WTC11 (cell line): ENCODE measurements around the gene RSPO3. TPM values are rescaled to one million over a fixed set of nuclear protein-coding genes. Genes with fewer than 3 reads are reported as not detected.

Experiments
- ATAC-seq: fragments of 200-7000 bp; cut with Tn5 transposase; 2 replicates; pipeline ENCODE4 v1.10.0; 2021; ENCODE audit warnings: mild to moderate bottlenecking, moderate library complexity
- CTCF ChIA-PET: fragments of 300-600 bp; sonication (Branson Sonifier 250); formaldehyde crosslinking; loops from one replicate; lab custom pipeline; 2021; ENCODE audit warnings: antibody characterized with exemption; lab: Charles Lee
- POLR2A ChIA-PET: fragments of 350-600 bp; sonication (Branson Sonifier 250); formaldehyde crosslinking; loops from one replicate; lab custom pipeline; 2021; ENCODE audit warnings: antibody characterized with exemption; lab: Charles Lee
- DNase-seq: peaks from one replicate; pipeline ENCODE4 v3.0.0; 2021; ENCODE audit warnings: low spot score
- H3K27ac Mint-ChIP-seq: 2 replicates; pipeline ENCODE4 v1.8.0; 2021; ENCODE audit warnings: mixed read lengths
- H3K27me3 Mint-ChIP-seq: 2 replicates; pipeline ENCODE4 v1.8.0; 2021; ENCODE audit warnings: low read depth, mild to moderate bottlenecking, moderate library complexity, mixed read lengths
- H3K36me3 Mint-ChIP-seq: 2 replicates; pipeline ENCODE4 v1.8.0; 2021; ENCODE audit warnings: mixed read lengths
- H3K4me1 Mint-ChIP-seq: 2 replicates; pipeline ENCODE4 v1.8.0; 2022; ENCODE audit warnings: mixed read lengths
- H3K4me3 Mint-ChIP-seq: 2 replicates; pipeline ENCODE4 v1.8.0; 2021; ENCODE audit warnings: mild to moderate bottlenecking, moderate library complexity, mixed read lengths
- H3K9me3 Mint-ChIP-seq: 2 replicates; pipeline ENCODE4 v1.8.0; 2021; ENCODE audit warnings: mixed read lengths
- ATF1 ChIP-seq: sonication (generic); formaldehyde crosslinking; IDR thresholded peaks from 2 replicates; pipeline ENCODE4 v1.8.1; 2023; ENCODE audit warnings: mild to moderate bottlenecking, moderate library complexity, missing genetic modification reagents
- ATF6 ChIP-seq: sonication (generic); formaldehyde crosslinking; IDR thresholded peaks from 2 replicates; pipeline ENCODE4 v1.8.1; 2023; ENCODE audit warnings: mild to moderate bottlenecking, missing genetic modification reagents
- E2F1 ChIP-seq: sonication (generic); formaldehyde crosslinking; IDR thresholded peaks from 2 replicates; pipeline ENCODE4 v1.8.0; 2022; ENCODE audit warnings: mild to moderate bottlenecking, missing genetic modification reagents
- E2F5 ChIP-seq: sonication (generic); formaldehyde crosslinking; IDR thresholded peaks from 2 replicates; pipeline ENCODE4 v1.8.1; 2022; ENCODE audit warnings: mild to moderate bottlenecking, moderate library complexity, missing genetic modification reagents
- ERG ChIP-seq: fragments of 250-450 bp; sonication (Bioruptor Pico); IDR thresholded peaks from 2 replicates; pipeline ENCODE4 v1.8.0; 2021; ENCODE audit warnings: mild to moderate bottlenecking
- FOXK1 ChIP-seq: sonication (generic); formaldehyde crosslinking; IDR thresholded peaks from 2 replicates; pipeline ENCODE4 v1.8.0; 2022; ENCODE audit warnings: mild to moderate bottlenecking, moderate library complexity, missing genetic modification reagents
- FOXP4 ChIP-seq: sonication (generic); formaldehyde crosslinking; IDR thresholded peaks from 2 replicates; pipeline ENCODE4 v1.8.0; 2022; ENCODE audit warnings: mild to moderate bottlenecking, missing genetic modification reagents
- GABPB1 ChIP-seq: sonication (generic); formaldehyde crosslinking; IDR thresholded peaks from 2 replicates; pipeline ENCODE4 v1.8.1; 2023; ENCODE audit warnings: mild to moderate bottlenecking, missing genetic modification reagents
- HMGA2 ChIP-seq: fragments of 250-450 bp; sonication (Bioruptor Pico); IDR thresholded peaks from 2 replicates; pipeline ENCODE4 v1.4.0; 2021; ENCODE audit warnings: mild to moderate bottlenecking, moderate library complexity
- NFATC4 ChIP-seq: fragments of 250-450 bp; sonication (Bioruptor Pico); IDR thresholded peaks from 2 replicates; pipeline ENCODE4 v1.9.0; 2021; ENCODE audit warnings: mild to moderate bottlenecking
- NFYB ChIP-seq: sonication (generic); formaldehyde crosslinking; conservative IDR thresholded peaks from 2 replicates; pipeline ENCODE4 v1.8.0; 2022; ENCODE audit warnings: low read depth, missing genetic modification reagents
- NR1H2 ChIP-seq: sonication (generic); formaldehyde crosslinking; IDR thresholded peaks from 2 replicates; pipeline ENCODE4 v1.9.0; 2021; ENCODE audit warnings: mild to moderate bottlenecking, moderate library complexity, missing genetic modification reagents
- NR2C2 ChIP-seq: sonication (generic); formaldehyde crosslinking; IDR thresholded peaks from 2 replicates; pipeline ENCODE4 v1.8.0; 2022; ENCODE audit warnings: mild to moderate bottlenecking, missing genetic modification reagents
- TEAD1 ChIP-seq: sonication (generic); formaldehyde crosslinking; IDR thresholded peaks from 2 replicates; pipeline ENCODE4 v1.8.0; 2022; ENCODE audit warnings: mild to moderate bottlenecking, missing genetic modification reagents
- TEAD4 ChIP-seq: sonication (generic); formaldehyde crosslinking; IDR thresholded peaks from 2 replicates; pipeline ENCODE4 v1.8.0; 2022; ENCODE audit warnings: mild to moderate bottlenecking, missing genetic modification reagents
- ZNF219 ChIP-seq: sonication (generic); formaldehyde crosslinking; IDR thresholded peaks from 2 replicates; pipeline ENCODE4 v1.8.0; 2023; ENCODE audit warnings: missing genetic modification reagents, mild to moderate bottlenecking, borderline replicate concordance
- ZNF232 ChIP-seq: sonication (generic); formaldehyde crosslinking; IDR thresholded peaks from 2 replicates; pipeline ENCODE4 v1.8.0; 2022; ENCODE audit warnings: mild to moderate bottlenecking, missing genetic modification reagents
- ZNF263 ChIP-seq: sonication (generic); formaldehyde crosslinking; IDR thresholded peaks from 2 replicates; pipeline ENCODE4 v1.8.1; 2022; ENCODE audit warnings: low read depth, mild to moderate bottlenecking, moderate library complexity, missing genetic modification reagents
- ZNF396 ChIP-seq: fragments of 250-450 bp; sonication (Bioruptor Pico); IDR thresholded peaks from 2 replicates; pipeline ENCODE4 v1.8.0; 2021; ENCODE audit warnings: mild to moderate bottlenecking, moderate library complexity, borderline replicate concordance
- total RNA-seq: library from RNA; stranded (reverse); gene quantifications from 3 replicates; pipeline ENCODE4 v1.2.3, GENCODE V29; 2021

Gene RSPO3
- total RNA-seq, 1 experiment from 2014 or later: not detected

- ATAC-seq (no peak), DNase-seq (no peak)
- H3K4me3 Mint-ChIP-seq: no peak overlapping the region
- ChIA-PET POLR2A (no interaction called here), CTCF (no interaction called here)
- no peaks in the 10 kb centered on the region for H3K9me3 Mint-ChIP-seq
- TF ChIP-seq ZNF219 (CRISPR knock-in tag): no peak
- TF ChIP-seq, all 79 proteins: peak for 0
- Mint-ChIP-seq H3K27me3 (peaks cover 17% of the 10 kb centered on the region), H3K36me3 (no peaks in the 10 kb centered on the region), H3K27ac (no peak overlapping the region), H3K4me1 (no peaks in the 10 kb centered on the region)
Measured at GRCh38 chr6:127111526-127111925, 6.9 kb upstream of the RSPO3 start.

- ChIA-PET CTCF (no interaction called here), POLR2A (no interaction called here)
- Mint-ChIP-seq H3K27ac (no peak overlapping the region), H3K4me1 (peaks cover 8% of the 10 kb centered on the region), H3K36me3 (no peaks in the 10 kb centered on the region), H3K9me3 (no peaks in the 10 kb centered on the region), H3K4me3 (no peak overlapping the region), H3K27me3 (peaks cover 41% of the 10 kb centered on the region)
- no peak for DNase-seq
- no peak for TF ChIP-seq FOXK1 (CRISPR knock-in tag)
- no peak for TF ChIP-seq FOXP4 (CRISPR knock-in tag)
- TF ChIP-seq ZNF232 (CRISPR knock-in tag): no peak
- no peak for ATAC-seq
Measured at GRCh38 chr6:127114214-127114760, 4.2 kb upstream of the RSPO3 start.

GRCh38 chr6:127115084-127115655, 3.3 kb upstream of the RSPO3 start:
- ChIA-PET POLR2A (interaction anchor here (0.6 kb wide), 1 partner anchor 91 kb away, joined by 5 read pairs; no protein-coding TSS in a partner anchor), CTCF (interaction anchor here (1.1 kb wide), 1 partner anchor 311 kb away, joined by 3 read pairs; no protein-coding TSS in a partner anchor)
- H3K36me3 Mint-ChIP-seq: no peaks in the 10 kb centered on the region
- H3K27ac Mint-ChIP-seq: no peak overlapping the region
- TF ChIP-seq ERG: no peak
- no peak for TF ChIP-seq NFYB (CRISPR knock-in tag)
- no peak for TF ChIP-seq NR2C2 (CRISPR knock-in tag)
- no peak for TF ChIP-seq E2F5
- no peak for TF ChIP-seq ATF6 (CRISPR knock-in tag)
- no peak for DNase-seq
- peaks cover 12% of the 10 kb centered on the region for H3K4me1 Mint-ChIP-seq
- no peak overlapping the region for H3K4me3 Mint-ChIP-seq
- H3K9me3 Mint-ChIP-seq: no peaks in the 10 kb centered on the region
- H3K27me3 Mint-ChIP-seq: peaks cover 50% of the 10 kb centered on the region
- no peak for ATAC-seq

- no peaks in the 10 kb centered on the region for H3K9me3 Mint-ChIP-seq
- ATAC-seq (no peak), DNase-seq (no peak)
- POLR2A ChIA-PET: no interaction called here
- H3K36me3 Mint-ChIP-seq: no peaks in the 10 kb centered on the region
- H3K4me3 Mint-ChIP-seq: no peak overlapping the region
- H3K4me1 Mint-ChIP-seq: peaks cover 12% of the 10 kb centered on the region
- peaks cover 56% of the 10 kb centered on the region for H3K27me3 Mint-ChIP-seq
- CTCF ChIA-PET: interaction anchor here (1.1 kb wide), 1 partner anchor 311 kb away, joined by 3 read pairs; no protein-coding TSS in a partner anchor
- no peak overlapping the region for H3K27ac Mint-ChIP-seq
- no peak for TF ChIP-seq ZNF396 (CRISPR knock-in tag)
- no peak for TF ChIP-seq ZNF263 (CRISPR knock-in tag)
- TF ChIP-seq TEAD1 (CRISPR knock-in tag): no peak
- no peak for TF ChIP-seq NR1H2 (CRISPR knock-in tag)
- no peak for TF ChIP-seq ATF1 (CRISPR knock-in tag)
- TF ChIP-seq NR2C2 (CRISPR knock-in tag): no peak
- TF ChIP-seq TEAD4 (CRISPR knock-in tag): no peak
- no peak for TF ChIP-seq HMGA2
- TF ChIP-seq NFATC4 (CRISPR knock-in tag): no peak
- TF ChIP-seq GABPB1 (CRISPR knock-in tag): no peak
- TF ChIP-seq E2F1 (CRISPR knock-in tag): no peak
Measured at GRCh38 chr6:127115746-127116145, 2.7 kb upstream of the RSPO3 start.
